Right atrium auricular region (tissue), 2 donors: ENCODE measurements around the gene NOS1. TPM values are rescaled to one million over a fixed set of nuclear protein-coding genes. Genes with fewer than 3 reads are reported as not detected.
"Not testable (repeated sequence)": the region's sequence is repeated elsewhere in the genome, so short reads cannot be mapped to it uniquely, and the experiment has no call there.

Experiments
- DNase-seq: peaks from one replicate; pipeline ENCODE4 v3.0.0-alpha.2; 2019; ENCODE audit warnings: low spot score
- H3K27ac ChIP-seq, 2 donors: fragments of 200-600 bp; sonication (generic); 1 replicate in 1 of 2; 2 replicates in 1 of 2; pipeline ENCODE4 v1.5.1; 2016 to 2019
- H3K27me3 ChIP-seq, 2 donors: fragments of 200-600 bp; sonication (generic); one replicate each; pipeline versions ENCODE4 v1.5.1 to v1.6.0; 2017 to 2019
- H3K36me3 ChIP-seq: fragments of 200-600 bp; sonication (generic); one replicate; pipeline ENCODE4 v1.5.1; 2016
- H3K4me1 ChIP-seq, 2 donors: fragments of 200-600 bp; sonication (generic); one replicate each; pipeline versions ENCODE4 v1.5.1 to v1.6.0; 2017 to 2019
- H3K4me3 ChIP-seq, 2 donors: fragments of 200-600 bp; sonication (generic); 1 replicate in 1 of 2; 2 replicates in 1 of 2; pipeline ENCODE4 v1.5.1; 2017 to 2019; ENCODE audit warnings: mild to moderate bottlenecking in 1 of 2, moderate library complexity in 1 of 2
- H3K9me3 ChIP-seq, 2 donors: fragments of 200-600 bp; sonication (generic); one replicate each; pipeline ENCODE4 v1.5.1; 2019
- CTCF ChIP-seq, 2 donors: fragments of 200-600 bp; sonication (generic); IDR thresholded peaks; one replicate each; pipeline ENCODE4 v1.5.1; 2019; ENCODE audit warnings: antibody characterized with exemption in 2 of 2
- total RNA-seq, 2 donors: library from RNA; depleted of rRNA; stranded (reverse); fragments of >200 nt; gene quantifications; one replicate each; pipeline ENCODE4 v1.1.0, GENCODE V29; 2016

NOS1 gene
- total RNA-seq, 2 donors from 2014 or later, result 0.04 to 0.67 TPM

DNA sequence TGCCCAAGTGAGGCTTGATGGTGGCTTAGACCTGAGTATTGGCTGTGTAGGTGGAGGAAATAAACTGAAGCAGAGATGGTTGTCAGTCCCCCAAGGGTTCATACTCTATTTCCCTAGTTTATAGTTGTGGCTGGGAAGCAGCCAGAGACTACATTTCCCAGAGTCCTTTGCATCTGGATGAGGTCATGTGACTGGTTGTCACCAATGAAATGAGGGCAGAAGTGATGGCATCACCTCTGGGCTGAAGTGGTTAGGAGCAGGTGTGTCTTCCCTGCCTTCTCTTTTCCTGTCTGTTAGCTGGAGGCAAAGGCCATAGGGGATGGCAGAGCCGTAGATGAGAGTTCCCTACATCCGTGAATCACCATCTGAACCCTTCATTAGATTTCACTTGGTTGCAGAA, 16.3 kb upstream of the NOS1 start:
- Histone ChIP-seq H3K9me3 (no peaks in the 10 kb centered on the region), H3K27ac (no peak overlapping the region), H3K4me1 (no peaks in the 10 kb centered on the region), H3K36me3 (no peaks in the 10 kb centered on the region), H3K27me3 (no peaks in the 10 kb centered on the region), H3K4me3 (no peak overlapping the region)
- TF ChIP-seq CTCF (IDR thresholded peaks at IDR 0.05), result no peak
- DNase-seq, result no peak

DNA sequence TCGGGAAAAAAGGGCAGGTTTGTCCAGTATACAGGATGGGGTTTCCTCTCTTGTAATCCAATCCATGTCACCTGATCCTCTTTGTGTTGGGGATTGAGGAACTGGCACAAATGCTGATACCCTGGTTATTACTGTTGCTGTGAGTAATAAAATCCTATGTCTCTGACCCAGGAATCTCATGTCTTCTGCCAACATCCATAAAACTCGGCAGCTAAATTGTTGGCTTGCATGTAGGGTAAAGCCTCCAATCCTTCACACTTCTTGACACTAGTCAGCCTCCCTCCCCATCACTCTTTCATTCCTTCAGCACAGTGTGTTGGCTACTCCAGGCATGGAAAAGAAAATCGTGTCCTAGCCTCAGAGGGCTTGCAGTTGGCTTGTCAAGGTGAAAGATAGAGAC, 9.2 kb upstream of the NOS1 start:
- no peak for TF ChIP-seq CTCF (IDR thresholded peaks at IDR 0.05)
- no peak overlapping the region for H3K4me3 ChIP-seq
- H3K4me1 ChIP-seq, result no peaks in the 10 kb centered on the region
- no peaks in the 10 kb centered on the region for H3K36me3 ChIP-seq
- DNase-seq, result no peak
- no peaks in the 10 kb centered on the region for H3K9me3 ChIP-seq
- no peak overlapping the region for H3K27ac ChIP-seq
- no peaks in the 10 kb centered on the region for H3K27me3 ChIP-seq

DNA sequence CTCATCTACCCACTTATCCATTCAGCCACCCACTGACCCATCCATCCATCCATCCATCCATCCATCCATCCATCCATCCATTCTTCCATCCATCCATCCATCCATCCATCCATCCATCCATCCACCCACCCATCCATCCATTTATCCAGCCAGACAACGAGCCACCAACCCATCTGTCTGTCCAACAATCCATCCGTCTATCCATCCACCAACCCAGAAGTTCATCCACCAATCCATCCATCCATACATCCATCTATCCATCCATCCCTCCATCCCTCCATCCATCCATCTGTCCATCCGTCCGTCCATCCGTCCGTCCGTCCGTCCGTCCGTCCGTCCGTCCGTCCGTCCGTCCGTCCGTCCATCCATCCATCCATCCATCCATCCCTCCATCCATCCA, 8.6 kb upstream of the NOS1 start:
- not testable (repeated sequence) for H3K4me3 ChIP-seq, H3K4me1 ChIP-seq, H3K9me3 ChIP-seq, H3K36me3 ChIP-seq, DNase-seq, H3K27me3 ChIP-seq, H3K27ac ChIP-seq

DNA sequence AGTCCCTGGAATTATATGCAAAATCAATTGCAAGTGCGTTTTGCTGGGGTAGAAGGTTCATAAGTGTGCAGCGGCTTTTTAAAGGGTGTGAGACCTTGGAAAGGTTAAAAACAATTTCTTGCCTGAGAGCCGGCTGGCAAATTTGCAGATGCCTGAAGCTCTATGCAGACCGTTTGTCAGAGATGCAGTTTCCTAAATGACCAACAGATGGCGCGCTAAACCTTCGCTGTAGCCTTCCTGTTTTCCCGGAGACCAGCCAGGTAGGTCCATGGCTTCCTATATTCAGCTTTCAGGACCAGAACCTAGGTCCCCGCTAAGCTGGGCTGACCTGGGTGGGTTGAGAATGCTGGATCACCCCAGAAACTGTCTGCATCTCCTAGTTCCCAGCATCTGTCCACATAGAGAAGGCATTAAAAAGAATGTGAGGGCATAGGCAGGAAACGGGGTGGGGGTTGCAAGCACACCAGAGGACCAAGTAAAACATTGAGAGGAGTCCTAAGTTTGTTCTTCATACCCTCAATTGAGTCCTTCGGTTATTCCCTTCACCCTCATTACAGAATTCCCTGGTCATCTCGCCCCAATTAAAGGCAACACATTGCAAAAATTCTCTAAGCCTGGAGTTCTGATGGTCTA, 5.7 kb upstream of the NOS1 start:
- no peaks in the 10 kb centered on the region for H3K36me3 ChIP-seq
- H3K4me3 ChIP-seq, result no peak overlapping the region
- peak; percentile 76 for DNase-seq
- peak; percentile 73 to 88 for TF ChIP-seq CTCF (IDR thresholded peaks at IDR 0.05)
- H3K9me3 ChIP-seq, result no peaks in the 10 kb centered on the region
- no peaks in the 10 kb centered on the region for H3K27me3 ChIP-seq
- H3K27ac ChIP-seq, result no peak overlapping the region
- H3K4me1 ChIP-seq, result no peaks in the 10 kb centered on the region

GRCh38 chr12:117365049-117365616, 3.7 kb upstream of the NOS1 start:
- peaks cover 0 to 14% of the 10 kb centered on the region in 2 donors for H3K27me3 ChIP-seq
- H3K27ac ChIP-seq, result no peak overlapping the region
- peaks cover 0 to 9% of the 10 kb centered on the region in 2 donors for H3K4me1 ChIP-seq
- DNase-seq, result no peak
- no peaks in the 10 kb centered on the region for H3K36me3 ChIP-seq
- no peaks in the 10 kb centered on the region for H3K9me3 ChIP-seq
- H3K4me3 ChIP-seq, result no peak overlapping the region
- TF ChIP-seq CTCF (IDR thresholded peaks at IDR 0.05), result no peak

GRCh38 chr12:117363953-117364486, 2.6 kb upstream of the NOS1 start:
- TF ChIP-seq CTCF (IDR thresholded peaks at IDR 0.05), result no peak
- Histone ChIP-seq H3K4me3 (no peak overlapping the region), H3K9me3 (no peaks in the 10 kb centered on the region), H3K27me3 (peaks cover 0 to 16% of the 10 kb centered on the region in 2 donors), H3K36me3 (no peaks in the 10 kb centered on the region), H3K27ac (no peak overlapping the region), H3K4me1 (peaks cover 0 to 9% of the 10 kb centered on the region in 2 donors)
- no peak for DNase-seq
